Astrocyte (in vitro differentiated cells and primary cell): ENCODE data around the gene SPATA2. TPM values are rescaled to one million over a fixed set of nuclear protein-coding genes. Genes with fewer than 3 reads are reported as not detected.

Experiments
- DNase-seq: peaks from one replicate; pipeline ENCODE4 v3.0.0-alpha.2; 2010; ENCODE audit warnings: low read depth
- FAIRE-seq: peaks from 2 replicates; lab custom pipeline; 2011; peaks lifted over from hg19 to GRCh38; lab: Jason Lieb, UNC
- H2AFZ ChIP-seq: 2 replicates; pipeline ENCODE4 v1.6.0; 2012; ENCODE audit warnings: low read depth, low read length, inconsistent platforms
- H3K27ac ChIP-seq: 2 replicates; pipeline ENCODE4 v1.5.1; 2011; ENCODE audit warnings: low read depth, low read length, inconsistent platforms
- H3K27me3 ChIP-seq: 2 replicates; pipeline ENCODE4 v1.6.0; 2011; ENCODE audit warnings: low read length, inconsistent platforms; ENCODE audit not compliant: insufficient read depth
- H3K36me3 ChIP-seq: 2 replicates; pipeline ENCODE4 v1.5.1; 2011; ENCODE audit warnings: low read length, inconsistent platforms; ENCODE audit not compliant: insufficient read depth
- H3K4me1 ChIP-seq: 2 replicates; pipeline ENCODE4 v1.5.1; 2011; ENCODE audit warnings: low read length, inconsistent platforms; ENCODE audit not compliant: insufficient read depth
- H3K4me2 ChIP-seq: 2 replicates; pipeline ENCODE4 v1.6.0; 2012; ENCODE audit warnings: low read length, inconsistent platforms
- H3K4me3 ChIP-seq: 2 replicates; pipeline ENCODE4 v1.5.1; 2011; ENCODE audit warnings: low read depth, mild to moderate bottlenecking, low read length, inconsistent platforms; ENCODE audit not compliant: insufficient read depth
- H3K79me2 ChIP-seq: 2 replicates; pipeline ENCODE4 v1.6.0; 2012; ENCODE audit warnings: mild to moderate bottlenecking, low read length, inconsistent platforms; ENCODE audit not compliant: insufficient read depth
- H3K9ac ChIP-seq: 2 replicates; pipeline ENCODE4 v1.6.0; 2012; ENCODE audit warnings: mild to moderate bottlenecking, low read length, inconsistent platforms
- H3K9me3 ChIP-seq: 2 replicates; pipeline ENCODE4 v1.5.1; 2012; ENCODE audit warnings: low read depth, mild to moderate bottlenecking, low read length, inconsistent platforms; ENCODE audit not compliant: insufficient read depth
- H4K20me1 ChIP-seq: 2 replicates; pipeline ENCODE4 v1.6.0; 2012; ENCODE audit warnings: low read length, inconsistent platforms; ENCODE audit not compliant: insufficient read depth
- H3K27ac Mint-ChIP-seq: one replicate; pipeline ENCODE4 v1.8.0; 2021; ENCODE audit warnings: mild to moderate bottlenecking, mixed read lengths; ENCODE audit not compliant: unreplicated experiment
- H3K27me3 Mint-ChIP-seq: one replicate; pipeline ENCODE4 v1.8.0; 2021; ENCODE audit warnings: low read depth, mixed read lengths; ENCODE audit not compliant: unreplicated experiment
- H3K36me3 Mint-ChIP-seq: one replicate; pipeline ENCODE4 v1.8.0; 2021; ENCODE audit warnings: low read depth, mixed read lengths; ENCODE audit not compliant: unreplicated experiment
- H3K4me1 Mint-ChIP-seq: one replicate; pipeline ENCODE4 v1.8.0; 2021; ENCODE audit warnings: low read depth, mixed read lengths; ENCODE audit not compliant: unreplicated experiment
- H3K4me3 Mint-ChIP-seq: one replicate; pipeline ENCODE4 v1.8.0; 2021; ENCODE audit warnings: mild to moderate bottlenecking, moderate library complexity, mixed read lengths; ENCODE audit not compliant: unreplicated experiment
- H3K9me3 Mint-ChIP-seq: one replicate; pipeline ENCODE4 v1.8.0; 2021; ENCODE audit warnings: mild to moderate bottlenecking, mixed read lengths; ENCODE audit not compliant: unreplicated experiment
- EZH2 ChIP-seq: IDR thresholded peaks from 2 replicates; pipeline ENCODE4 v1.6.1; 2012; ENCODE audit warnings: mild to moderate bottlenecking, low read length, inconsistent platforms; ENCODE audit not compliant: insufficient read depth
- total RNA-seq: library from RNA; stranded (reverse); gene quantifications from 2 replicates; pipeline ENCODE4 v1.2.1, GENCODE V29; 2021
- TF ChIP-seq, protein P1 (sequence below): IDR thresholded peaks from 2 replicates; pipeline ENCODE4 v1.5.1; 2011; ENCODE audit warnings: low read depth, mild to moderate bottlenecking, inconsistent platforms, low read length, moderate library complexity; ENCODE audit not compliant: insufficient read depth

The SPATA2 gene
- total RNA-seq, 1 donor from 2014 or later, result 7.3 TPM

DNA sequence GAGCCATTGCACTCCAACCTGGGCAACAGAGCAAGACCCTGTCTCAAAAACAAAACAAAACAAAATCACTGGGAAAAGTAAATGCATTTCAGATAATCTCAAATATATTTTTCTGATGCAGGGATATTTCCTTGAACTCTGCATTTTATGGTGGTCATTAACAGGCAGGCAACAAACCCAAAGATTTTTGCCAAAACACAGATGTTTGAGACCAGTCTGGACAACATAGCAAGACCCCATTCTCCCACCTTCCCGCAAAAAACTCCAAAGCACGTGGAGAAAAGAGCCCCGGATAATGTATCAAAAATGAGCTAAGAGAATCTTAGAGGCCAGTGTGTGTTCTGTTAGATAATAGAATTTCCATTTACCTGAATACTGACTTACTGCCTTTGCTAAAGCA, 58.4 kb downstream of the SPATA2 start:
- H3K9me3 ChIP-seq, result no peaks in the 10 kb centered on the region
- no peak overlapping the region for H3K9ac ChIP-seq
- no peaks in the 10 kb centered on the region for H3K79me2 ChIP-seq
- peaks cover 7% of the 10 kb centered on the region for H3K4me1 ChIP-seq
- TF ChIP-seq EZH2, result no peak
- TF ChIP-seq, protein P1, sequence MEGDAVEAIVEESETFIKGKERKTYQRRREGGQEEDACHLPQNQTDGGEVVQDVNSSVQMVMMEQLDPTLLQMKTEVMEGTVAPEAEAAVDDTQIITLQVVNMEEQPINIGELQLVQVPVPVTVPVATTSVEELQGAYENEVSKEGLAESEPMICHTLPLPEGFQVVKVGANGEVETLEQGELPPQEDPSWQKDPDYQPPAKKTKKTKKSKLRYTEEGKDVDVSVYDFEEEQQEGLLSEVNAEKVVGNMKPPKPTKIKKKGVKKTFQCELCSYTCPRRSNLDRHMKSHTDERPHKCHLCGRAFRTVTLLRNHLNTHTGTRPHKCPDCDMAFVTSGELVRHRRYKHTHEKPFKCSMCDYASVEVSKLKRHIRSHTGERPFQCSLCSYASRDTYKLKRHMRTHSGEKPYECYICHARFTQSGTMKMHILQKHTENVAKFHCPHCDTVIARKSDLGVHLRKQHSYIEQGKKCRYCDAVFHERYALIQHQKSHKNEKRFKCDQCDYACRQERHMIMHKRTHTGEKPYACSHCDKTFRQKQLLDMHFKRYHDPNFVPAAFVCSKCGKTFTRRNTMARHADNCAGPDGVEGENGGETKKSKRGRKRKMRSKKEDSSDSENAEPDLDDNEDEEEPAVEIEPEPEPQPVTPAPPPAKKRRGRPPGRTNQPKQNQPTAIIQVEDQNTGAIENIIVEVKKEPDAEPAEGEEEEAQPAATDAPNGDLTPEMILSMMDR, result no peak
- no peak overlapping the region for H2AFZ ChIP-seq
- FAIRE-seq (no peak), DNase-seq (no peak)
- peaks cover 22% of the 10 kb centered on the region for H3K4me1 Mint-ChIP-seq
- H3K27me3 ChIP-seq, result no peaks in the 10 kb centered on the region
- no peak overlapping the region for H3K4me2 ChIP-seq
- peaks cover 6% of the 10 kb centered on the region for H3K36me3 Mint-ChIP-seq
- no peak overlapping the region for H3K4me3 ChIP-seq
- no peak overlapping the region for H3K4me3 Mint-ChIP-seq
- no peaks in the 10 kb centered on the region for H4K20me1 ChIP-seq
- H3K36me3 ChIP-seq, result peaks cover 3% of the 10 kb centered on the region
- no peaks in the 10 kb centered on the region for H3K27me3 Mint-ChIP-seq
- no peak overlapping the region for H3K27ac Mint-ChIP-seq
- no peak overlapping the region for H3K27ac ChIP-seq
- no peaks in the 10 kb centered on the region for H3K9me3 Mint-ChIP-seq

DNA sequence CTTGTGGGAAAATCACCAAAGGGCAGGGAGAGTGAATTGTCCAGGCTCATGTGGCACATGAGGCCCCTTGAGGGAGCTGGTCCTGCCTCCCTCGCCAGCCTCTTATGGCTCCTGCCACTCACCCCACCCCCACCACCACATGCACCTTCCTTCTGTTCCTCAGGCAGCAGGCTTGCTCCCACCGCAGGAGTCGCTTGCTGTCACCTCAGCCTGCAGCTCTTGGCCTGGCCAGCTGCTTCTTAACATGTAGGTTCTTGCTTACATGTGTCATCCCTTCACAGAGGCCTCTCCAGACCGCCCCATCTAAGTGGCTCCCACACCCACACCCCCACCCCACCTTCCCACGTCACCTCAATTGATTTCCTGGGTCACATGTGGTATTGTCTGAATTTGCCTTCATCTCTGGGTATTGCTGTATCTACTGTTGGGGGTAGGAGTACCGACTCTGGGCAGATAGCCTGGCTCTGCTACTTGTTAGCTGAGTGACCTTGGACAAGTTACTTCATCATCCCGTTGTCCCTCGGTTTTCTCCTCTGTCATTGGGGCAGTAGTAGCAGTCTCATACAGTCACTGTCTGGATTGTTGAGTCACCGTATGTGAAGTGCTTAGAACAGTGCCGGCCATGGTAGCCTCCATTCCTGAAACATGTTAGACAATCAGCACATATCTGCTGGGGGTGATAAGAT, 61.0 kb downstream of the SPATA2 start:
- no peak for FAIRE-seq

More for the DNA sequence above, 61.0 kb downstream of the SPATA2 start:
- Mint-ChIP-seq H3K4me1 (peaks cover 34% of the 10 kb centered on the region), H3K27me3 (no peaks in the 10 kb centered on the region), H3K9me3 (no peaks in the 10 kb centered on the region), H3K36me3 (peaks cover 3% of the 10 kb centered on the region), H3K4me3 (no peak overlapping the region), H3K27ac (peak overlapping the region; percentile 88)
- peaks cover 9% of the 10 kb centered on the region for H3K36me3 ChIP-seq
- H3K79me2 ChIP-seq, result no peaks in the 10 kb centered on the region
- no peak overlapping the region for H3K27ac ChIP-seq
- no peak overlapping the region for H3K4me3 ChIP-seq
- no peak overlapping the region for H3K9ac ChIP-seq
- DNase-seq, result no peak
- no peaks in the 10 kb centered on the region for H4K20me1 ChIP-seq
- H3K27me3 ChIP-seq, result no peaks in the 10 kb centered on the region
- H3K4me2 ChIP-seq, result no peak overlapping the region
- peaks cover 7% of the 10 kb centered on the region for H3K4me1 ChIP-seq
- no peaks in the 10 kb centered on the region for H3K9me3 ChIP-seq
- H2AFZ ChIP-seq, result no peak overlapping the region
- TF ChIP-seq, protein P1, result no peak
- TF ChIP-seq EZH2, result no peak
